GM13976 (cell line): ENCODE measurements around the gene SCYL2.

ENCODE experiments used
- DNase-seq: peaks from one replicate; pipeline ENCODE4 v3.0.0; 2012; ENCODE audit warnings: low spot score
- CTCF ChIP-seq: IDR thresholded peaks from 2 replicates; pipeline ENCODE4 v1.5.1; 2012; ENCODE audit warnings: borderline replicate concordance, mild to moderate bottlenecking; ENCODE audit not compliant: insufficient read depth; ENCODE audit errors: extremely low read depth, missing control alignments, control extremely low read depth
- in situ Hi-C: fragments of 300-500 bp; cut with MboI; formaldehyde crosslinking; loops from one replicate; pipeline ENCODE4 v1.12.0; 2022; ENCODE audit warnings: low sequenced_read_pairs, mixed read lengths, inconsistent platforms; ENCODE audit not compliant: unreplicated experiment

The SCYL2 gene

GRCh38 chr12:100311317-100311716, 44.3 kb downstream of the SCYL2 start:
- no peak for TF ChIP-seq CTCF
- in situ Hi-C loops: no loop called here
- DNase-seq: no peak

DNA sequence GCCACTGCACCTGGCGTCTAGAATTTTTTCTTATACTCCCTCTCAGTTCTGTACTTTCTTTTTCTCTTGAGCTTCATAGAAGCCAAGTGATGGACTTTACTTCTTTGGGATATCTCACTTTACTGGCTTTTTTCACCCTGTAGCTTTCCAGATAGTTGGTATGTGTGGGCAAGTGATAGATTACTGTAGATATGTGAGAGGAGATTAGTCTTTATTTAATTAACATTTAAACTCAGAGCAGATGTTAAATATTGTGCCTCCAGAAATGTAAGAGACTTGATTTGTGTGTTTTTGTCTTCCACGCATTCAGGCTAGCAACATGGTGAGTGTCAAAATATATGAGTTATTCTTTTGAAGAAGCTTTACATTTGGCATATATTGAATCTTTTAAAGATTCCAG, 50.4 kb downstream of the SCYL2 start:
- in situ Hi-C loops: no loop called here
- DNase-seq: no peak
- no peak for TF ChIP-seq CTCF

GRCh38 chr12:100324498-100324897, 57.5 kb downstream of the SCYL2 start:
- no peak for TF ChIP-seq CTCF
- in situ Hi-C loops: no loop called here
- DNase-seq: no peak

GRCh38 chr12:100326208-100326607, 59.2 kb downstream of the SCYL2 start:
- DNase-seq: no peak
- no peak for TF ChIP-seq CTCF
- in situ Hi-C loops: no loop called here

DNA sequence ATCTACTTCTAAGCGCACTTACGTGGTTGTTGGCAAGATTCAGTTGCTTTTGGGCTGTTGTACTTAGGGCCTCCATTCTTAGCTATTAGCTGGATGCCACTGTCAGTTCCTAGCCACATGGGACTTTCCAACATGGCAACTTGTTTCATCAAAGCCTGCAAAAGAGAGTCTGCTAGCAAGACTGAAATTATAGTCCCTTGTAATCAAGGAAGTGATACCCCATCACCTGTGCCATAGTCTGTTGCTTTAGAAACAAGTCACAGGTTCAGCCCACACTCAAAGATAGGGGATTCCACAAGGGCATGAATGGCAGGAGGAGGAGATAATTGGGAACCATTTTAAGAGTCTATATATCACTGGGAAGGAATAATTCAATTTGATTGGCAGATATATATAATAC, 62.8 kb downstream of the SCYL2 start:
- no peak for TF ChIP-seq CTCF
- no peak for DNase-seq
- in situ Hi-C loops: no loop called here

- no peak for DNase-seq
- no peak for TF ChIP-seq CTCF
- in situ Hi-C loops: no loop called here
Observed at GRCh38 chr12:100331871-100332270, 64.9 kb downstream of the SCYL2 start.

DNA sequence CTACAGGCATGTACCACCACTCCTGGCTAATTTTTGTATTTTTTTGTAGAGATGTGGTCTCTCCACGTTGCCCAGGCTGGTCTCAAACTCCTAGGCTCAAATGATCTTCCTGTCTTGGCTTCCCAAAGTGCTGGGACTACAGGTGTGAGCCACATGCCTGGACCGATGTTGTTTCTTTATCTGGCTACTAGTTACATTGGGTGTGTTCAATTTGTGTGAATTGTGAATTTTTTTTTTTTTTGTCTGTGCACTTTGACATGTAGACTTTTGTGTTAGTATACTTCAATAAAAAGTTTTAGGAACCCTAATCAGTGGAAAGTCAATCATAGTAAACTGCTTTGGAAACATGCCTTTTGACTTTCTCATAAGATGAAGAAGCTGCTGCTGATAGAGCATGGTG, 65.9 kb downstream of the SCYL2 start:
- no peak for DNase-seq
- in situ Hi-C loops: no loop called here
- no peak for TF ChIP-seq CTCF
